Measurements from ENCODE around the gene ZNF740. TPM values are rescaled to one million over a fixed set of nuclear protein-coding genes. Genes with fewer than 3 reads are reported as not detected.

ZNF740 gene
- polyA plus RNA-seq, 1 of the 3 experiments (the other 2 are of a cell fraction): 14.6 TPM

- no peak overlapping the region for H3K27ac ChIP-seq (ENCODE audit: low read depth in 2 of 2, low read length in 1 of 2)
- H3K27me3 ChIP-seq (ENCODE audit: insufficient read depth): no peaks in the 10 kb centered on the region
- DNase-seq: no peak
- H3K9me2 ChIP-seq: no peaks in the 10 kb centered on the region
- H3K4me2 ChIP-seq: peak overlapping the region; percentile 80
- TF ChIP-seq GATA2 (CRISPR knock-in tag; IDR thresholded peaks at IDR 0.05): no peak
- peak overlapping the region; percentile 54 to 75; a peak in 2 of 4 replicates for H3K4me3 ChIP-seq (ENCODE audit: low read depth in 2 of 2, low read length in 1 of 2)
- ChIA-PET POLR2A (interaction anchor here (0.8 to 2.6 kb wide), 3 partner anchors 26 to 77 kb away, joined by 3 to 16 read pairs (median 5); partner anchors contain the start of gene PFDN5), CTCF (interaction anchor here (0.9 to 14.8 kb wide), 8 partner anchors 10 to 72 kb away, joined by 3 to 363 read pairs (median 8); partner anchors contain the start of genes ESPL1, MYG1 and PFDN5)
- peaks cover 3 to 8% of the 10 kb centered on the region in 2 experiments for H3K36me3 ChIP-seq (replicated peaks in 1 of 2; ENCODE audit: control insufficient read depth in 1 of 2, insufficient read depth in 2 of 2, low read length in 1 of 2)
- H3K9ac ChIP-seq: peak overlapping the region; percentile 61; the same call in 1 of the 2 replicates
- no peak overlapping the region for H2AFZ ChIP-seq (ENCODE audit: low read depth)
- peaks cover 5% of the 10 kb centered on the region; the same call in 1 of the 2 replicates for H4K20me1 ChIP-seq (ENCODE audit: insufficient read depth)
- peaks cover 40% of the 10 kb centered on the region for H3K79me2 ChIP-seq (ENCODE audit: insufficient read depth)
- H3K4me1 ChIP-seq (ENCODE audit: control insufficient read depth in 1 of 2, insufficient read depth in 2 of 2, low read depth in 1 of 2, low read length in 1 of 2): peaks cover 37% of the 10 kb centered on the region in 2 experiments
- 93% methylated on average over 28 of the region's 30 CpGs for WGBS (ENCODE audit: low lambda C conversion rate)
- no peaks in the 10 kb centered on the region for H3K9me3 ChIP-seq
- peaks cover 31% of the 10 kb centered on the region for H3F3A ChIP-seq (replicated peaks; ENCODE audit: insufficient read depth)
Measured at GRCh38 chr12:53218551-53219291, 38.2 kb downstream of the ZNF740 start.

DNA sequence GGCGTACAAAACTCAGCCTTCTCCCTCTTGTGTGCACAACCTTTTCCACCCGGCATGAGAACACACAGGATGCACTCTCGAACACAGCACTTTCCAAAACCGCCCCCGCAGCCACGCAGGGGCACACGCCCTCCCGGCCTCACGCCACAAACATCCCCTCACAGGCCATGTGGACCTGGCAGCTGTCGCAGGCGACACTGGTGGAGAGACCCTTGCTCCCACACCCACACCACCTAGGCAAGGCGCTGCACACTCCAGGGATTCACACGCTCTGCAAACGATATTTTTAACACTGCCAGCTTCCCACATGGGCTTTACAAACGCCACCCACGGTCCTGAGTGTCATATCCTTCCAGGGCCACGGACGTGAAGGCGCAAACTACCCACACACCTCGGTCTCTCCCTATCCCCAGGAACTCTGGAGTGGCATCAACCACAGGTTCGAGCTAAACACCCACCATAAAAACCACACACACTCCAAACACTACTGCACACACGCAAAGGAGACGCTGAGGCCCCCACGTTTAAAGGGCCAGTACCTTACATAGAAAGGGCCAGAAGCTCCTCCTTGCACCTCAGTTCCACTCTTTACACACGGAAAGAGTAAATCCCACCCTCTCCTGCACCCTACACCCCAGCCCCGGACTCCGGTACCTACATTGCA is 38.9 kb downstream of the ZNF740 start:
- Histone ChIP-seq H3K9me2 (no peaks in the 10 kb centered on the region), H3K79me2 (ENCODE audit: insufficient read depth) (peaks cover 40% of the 10 kb centered on the region), H3K9ac (peak overlapping the region; percentile 61; the same call in 1 of the 2 replicates), H3K36me3 (replicated peaks in 1 of 2; ENCODE audit: control insufficient read depth in 1 of 2, insufficient read depth in 2 of 2, low read length in 1 of 2) (peaks cover 3 to 4% of the 10 kb centered on the region in 2 experiments), H3F3A (replicated peaks; ENCODE audit: insufficient read depth) (peaks cover 37% of the 10 kb centered on the region), H3K9me3 (no peaks in the 10 kb centered on the region), H3K4me1 (ENCODE audit: control insufficient read depth in 1 of 2, insufficient read depth in 2 of 2, low read depth in 1 of 2, low read length in 1 of 2) (peaks cover 44% of the 10 kb centered on the region in 2 experiments), H3K4me2 (peak overlapping the region; percentile 80), H3K27me3 (ENCODE audit: insufficient read depth) (no peaks in the 10 kb centered on the region), H4K20me1 (ENCODE audit: insufficient read depth) (peaks cover 5% of the 10 kb centered on the region; the same call in 1 of the 2 replicates), H2AFZ (ENCODE audit: low read depth) (no peak overlapping the region), H3K27ac (ENCODE audit: low read depth in 2 of 2, low read length in 1 of 2) (peak overlapping the region; percentile 35 to 99; a peak in 1 of 4 replicates), H3K4me3 (ENCODE audit: low read depth in 2 of 2, low read length in 1 of 2) (peak overlapping the region; percentile 54 to 75)
- POLR2A ChIA-PET: interaction anchor here (0.8 to 2.6 kb wide), 3 partner anchors 25 to 76 kb away, joined by 3 to 16 read pairs (median 5); partner anchors contain the start of gene PFDN5
- TF ChIP-seq MXI1 (IDR thresholded peaks at IDR 0.05; ENCODE audit: low read depth, low read length) (peak; percentile 45), MAX (IDR thresholded peaks at IDR 0.05; ENCODE audit: low read depth) (0 out of 2 replicates have a peak, but pooled peaks have one; percentile 4), MEF2A (IDR thresholded peaks at IDR 0.05; ENCODE audit: borderline replicate concordance, low read depth) (no peak)
- no peak for DNase-seq
- 51% methylated on average over 27 of the region's 27 CpGs for WGBS (ENCODE audit: low lambda C conversion rate)
- CTCF ChIA-PET: interaction anchor here (0.9 to 14.8 kb wide), 11 partner anchors 10 to 154 kb away, joined by 3 to 363 read pairs (median 6); partner anchors contain the start of genes ESPL1, MYG1 and PFDN5

GRCh38 chr12:53219956-53220693 is 39.6 kb downstream of the ZNF740 start:
- Histone ChIP-seq H3F3A (replicated peaks; ENCODE audit: insufficient read depth) (peaks cover 37% of the 10 kb centered on the region), H4K20me1 (ENCODE audit: insufficient read depth) (peaks cover 5% of the 10 kb centered on the region; the same call in 1 of the 2 replicates), H3K4me2 (peak overlapping the region; percentile 80), H3K9me3 (no peaks in the 10 kb centered on the region), H3K27ac (ENCODE audit: low read depth in 2 of 2, low read length in 1 of 2) (peak overlapping the region; percentile 99; a peak in 3 of 4 replicates), H2AFZ (ENCODE audit: low read depth) (peak overlapping the region; percentile 2; the same call in 1 of the 2 replicates), H3K79me2 (ENCODE audit: insufficient read depth) (peaks cover 40% of the 10 kb centered on the region), H3K27me3 (ENCODE audit: insufficient read depth) (no peaks in the 10 kb centered on the region), H3K36me3 (replicated peaks in 1 of 2; ENCODE audit: control insufficient read depth in 1 of 2, insufficient read depth in 2 of 2, low read length in 1 of 2) (peaks cover 0 to under 1% of the 10 kb centered on the region in 2 experiments), H3K9me2 (no peaks in the 10 kb centered on the region), H3K4me1 (ENCODE audit: control insufficient read depth in 1 of 2, insufficient read depth in 2 of 2, low read depth in 1 of 2, low read length in 1 of 2) (peaks cover 45 to 51% of the 10 kb centered on the region in 2 experiments), H3K9ac (peak overlapping the region; percentile 61; the same call in 1 of the 2 replicates), H3K4me3 (ENCODE audit: low read depth in 2 of 2, low read length in 1 of 2) (peak overlapping the region; percentile 54 to 75)
- under 1% methylated on average over 34 of the region's 53 CpGs for WGBS (ENCODE audit: low lambda C conversion rate)
- POLR2A ChIA-PET: interaction anchor here (0.8 to 2.6 kb wide), 3 partner anchors 32 to 75 kb away, joined by 4 to 16 read pairs (median 6); partner anchors contain the start of genes ESPL1 and PFDN5
- peak; percentile 90 for DNase-seq
- CTCF ChIA-PET: interaction anchor here (0.9 to 14.8 kb wide), 13 partner anchors 9 to 154 kb away, joined by 3 to 363 read pairs (median 6); partner anchors contain the start of genes ESPL1, MYG1 and PFDN5
- TF ChIP-seq PBX3 (IDR thresholded peaks at IDR 0.05): no peak
- TF ChIP-seq NRF1 (IDR thresholded peaks at IDR 0.05; ENCODE audit: low read depth, low read length): no peak
- TF ChIP-seq GATA2 (CRISPR knock-in tag; IDR thresholded peaks at IDR 0.05): no peak
- TF ChIP-seq EP300 (IDR thresholded peaks at IDR 0.05; ENCODE audit: borderline replicate concordance in 1 of 2, low read depth in 1 of 2, low read length in 1 of 2): no peak
- TF ChIP-seq SIN3A (IDR thresholded peaks at IDR 0.05; ENCODE audit: borderline replicate concordance, low read depth, low read length): peak; percentile 16; the same call in 1 of the 2 replicates
- peak; percentile 51; the same call in 1 of the 2 replicates for TF ChIP-seq MXI1 (IDR thresholded peaks at IDR 0.05; ENCODE audit: low read depth, low read length)
- TF ChIP-seq POLR2AphosphoS5 (IDR thresholded peaks at IDR 0.05; ENCODE audit: low read depth, low read length): peak; percentile 11
- no peak for TF ChIP-seq FOSL2 (IDR thresholded peaks at IDR 0.05; ENCODE audit: borderline replicate concordance, low read depth)
- TF ChIP-seq ELF1 (IDR thresholded peaks at IDR 0.05): no peak
- no peak for TF ChIP-seq RCOR1 (IDR thresholded peaks at IDR 0.05; ENCODE audit: low read length)
